Left lobe of liver (tissue), 2 donors: Measurements from ENCODE around the gene DLK1. TPM values are rescaled to one million over a fixed set of nuclear protein-coding genes. Genes with fewer than 3 reads are reported as not detected.

ENCODE experiments used
- ATAC-seq: fragments of 200-7000 bp; cut with Tn5 transposase; one replicate; pipeline ENCODE4 v1.9.1; 2020; ENCODE audit warnings: mild to moderate bottlenecking, moderate library complexity
- DNase-seq: peaks from one replicate; pipeline ENCODE4 v3.0.0-alpha.2; 2020; ENCODE audit warnings: low spot score
- total RNA-seq: library from RNA; stranded (reverse); gene quantifications from one replicate; pipeline ENCODE4 v1.2.1, GENCODE V29; 2021
- donor health status: DM: no; HTN: no; CAD: no; lungs with moderate emphysema.
- donor health status: DM: no; HTN: yes; CAD: no.

Gene DLK1
- total RNA-seq, 1 donor from 2014 or later = 1.3 TPM

DNA sequence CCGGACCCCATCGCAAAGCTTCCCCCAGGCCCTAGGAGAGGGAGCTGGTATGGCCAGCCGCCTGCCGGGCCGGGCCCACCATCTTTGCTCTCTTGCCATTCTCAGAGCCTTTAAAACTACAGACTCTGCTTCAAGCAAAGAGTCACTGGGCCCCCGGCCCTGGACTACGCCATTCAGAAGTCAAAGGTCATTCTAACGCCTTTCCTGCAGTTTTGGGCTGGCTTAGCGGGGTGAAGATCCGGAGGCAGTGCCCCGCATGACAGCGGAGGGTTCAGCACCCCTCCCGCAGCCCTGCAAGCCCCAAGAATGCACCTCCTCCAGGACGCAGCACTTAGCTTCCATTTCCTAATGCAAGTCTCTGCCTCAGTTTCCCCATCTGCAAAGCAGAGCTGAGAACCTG lies 61.0 kb downstream of the DLK1 start:
- ATAC-seq (no peak), DNase-seq (no peak)

Other genes with a start within 250 kb of the DLK1 start
- gene BEGAIN, start 139.5 kb upstream of the DLK1 start, total RNA-seq = 0.70 TPM
- 26.7 TPM for gene MEG3, start 99.2 kb downstream of the DLK1 start, total RNA-seq
- not detected for gene RTL1, start 176.8 kb downstream of the DLK1 start, total RNA-seq